ENCODE results near the gene ORC3.

Gene ORC3

GRCh38 chr6:87645080-87645479 is 55.1 kb downstream of the ORC3 start:
- Histone ChIP-seq H3K27ac (ENCODE audit: low read length) (0 out of 2 replicates have a peak overlapping the region, but pooled peaks have one; percentile 50), H4K20me1 (ENCODE audit: insufficient read depth, low read length) (no peaks in the 10 kb centered on the region), H3K9me3 (ENCODE audit: insufficient read depth, low read length, severe bottlenecking) (no peaks in the 10 kb centered on the region), H3K36me3 (ENCODE audit: insufficient read depth, low read length) (peaks cover 9% of the 10 kb centered on the region; the same call in 1 of the 2 replicates), H2AFZ (ENCODE audit: low read depth, low read length) (no peak overlapping the region), H3K4me3 (ENCODE audit: low read depth in 1 of 2, low read length in 2 of 2) (no peak overlapping the region), H3K9ac (ENCODE audit: low read depth, low read length) (no peak overlapping the region), H3K27me3 (ENCODE audit: insufficient read depth, low read length, poor library complexity) (no peaks in the 10 kb centered on the region), H3K79me2 (ENCODE audit: insufficient read depth, low read length) (no peaks in the 10 kb centered on the region), H3K4me2 (ENCODE audit: insufficient read depth, low read length) (no peak overlapping the region), H3K4me1 (ENCODE audit: insufficient read depth, low read length) (peaks cover 6% of the 10 kb centered on the region; the same call in 1 of the 2 replicates)
- DNase-seq (no peak), ATAC-seq (ENCODE audit: insufficient read depth, low read depth) (peak; percentile 60; the same call in 2 of the 3 replicates)
- TF ChIP-seq EZH2 (IDR thresholded peaks at IDR 0.05; ENCODE audit: borderline replicate concordance, low read depth, low read length, severe bottlenecking) (no peak), CTCF (IDR thresholded peaks at IDR 0.05; ENCODE audit: borderline replicate concordance, extremely low read depth, low read length, poor library complexity, severe bottlenecking) (no peak)

- DNase-seq = no peak
- no peak overlapping the region for H3K4me3 ChIP-seq (ENCODE audit: low read depth in 1 of 2, low read length in 2 of 2)
- H3K9ac ChIP-seq (ENCODE audit: low read depth, low read length) = no peak overlapping the region
- H3K4me1 ChIP-seq (ENCODE audit: insufficient read depth, low read length) = peaks cover 31% of the 10 kb centered on the region
- H2AFZ ChIP-seq (ENCODE audit: low read depth, low read length) = no peak overlapping the region
- no peaks in the 10 kb centered on the region for H3K27me3 ChIP-seq (ENCODE audit: insufficient read depth, low read length, poor library complexity)
- TF ChIP-seq EZH2 (IDR thresholded peaks at IDR 0.05; ENCODE audit: borderline replicate concordance, low read depth, low read length, severe bottlenecking) (no peak), CTCF (IDR thresholded peaks at IDR 0.05; ENCODE audit: borderline replicate concordance, extremely low read depth, low read length, poor library complexity, severe bottlenecking) (no peak)
- no peak overlapping the region for H3K4me2 ChIP-seq (ENCODE audit: insufficient read depth, low read length)
- H3K36me3 ChIP-seq (ENCODE audit: insufficient read depth, low read length) = peaks cover 38% of the 10 kb centered on the region
- no peaks in the 10 kb centered on the region for H3K79me2 ChIP-seq (ENCODE audit: insufficient read depth, low read length)
- H3K27ac ChIP-seq (ENCODE audit: low read length) = no peak overlapping the region
- no peak for ATAC-seq (ENCODE audit: insufficient read depth, low read depth)
- no peaks in the 10 kb centered on the region for H3K9me3 ChIP-seq (ENCODE audit: insufficient read depth, low read length, severe bottlenecking)
- no peaks in the 10 kb centered on the region for H4K20me1 ChIP-seq (ENCODE audit: insufficient read depth, low read length)
These were observed 63.4 kb downstream of the ORC3 start for GRCh38 chr6:87653074-87653962.

GRCh38 chr6:87654122-87654521 is 64.2 kb downstream of the ORC3 start:
- no peak for ATAC-seq (ENCODE audit: insufficient read depth, low read depth)

More at GRCh38 chr6:87654122-87654521, 64.2 kb downstream of the ORC3 start:
- Histone ChIP-seq H3K9ac (ENCODE audit: low read depth, low read length) (no peak overlapping the region), H3K4me1 (ENCODE audit: insufficient read depth, low read length) (peaks cover 31% of the 10 kb centered on the region), H3K27ac (ENCODE audit: low read length) (no peak overlapping the region), H3K36me3 (ENCODE audit: insufficient read depth, low read length) (peaks cover 41% of the 10 kb centered on the region), H3K4me3 (ENCODE audit: low read depth in 1 of 2, low read length in 2 of 2) (no peak overlapping the region), H3K79me2 (ENCODE audit: insufficient read depth, low read length) (no peaks in the 10 kb centered on the region), H3K4me2 (ENCODE audit: insufficient read depth, low read length) (no peak overlapping the region), H4K20me1 (ENCODE audit: insufficient read depth, low read length) (no peaks in the 10 kb centered on the region), H3K9me3 (ENCODE audit: insufficient read depth, low read length, severe bottlenecking) (no peaks in the 10 kb centered on the region), H3K27me3 (ENCODE audit: insufficient read depth, low read length, poor library complexity) (no peaks in the 10 kb centered on the region), H2AFZ (ENCODE audit: low read depth, low read length) (no peak overlapping the region)
- TF ChIP-seq CTCF (IDR thresholded peaks at IDR 0.05; ENCODE audit: borderline replicate concordance, extremely low read depth, low read length, poor library complexity, severe bottlenecking) (no peak), EZH2 (IDR thresholded peaks at IDR 0.05; ENCODE audit: borderline replicate concordance, low read depth, low read length, severe bottlenecking) (no peak)
- no peak for DNase-seq

Data from DND-41 (cell line).